Body of pancreas (tissue), 4 donors: ENCODE results near the gene IL4.

Experiments
- CTCF ChIP-seq, 7 experiments: fragments of 450-650 bp in 4 of 7; fragments of 200-600 bp in 3 of 7; sonication (generic) in 3 of 7; IDR thresholded peaks; one replicate each; pipeline ENCODE4 v1.5.1; 2016 to 2019; ENCODE audit warnings: antibody characterized with exemption in 7 of 7
- POLR2A ChIP-seq, 3 donors: fragments of 450-650 bp; IDR thresholded peaks; one replicate each; pipeline ENCODE4 v1.6.1; 2016; ENCODE audit warnings: antibody characterized with exemption in 3 of 3, mild to moderate bottlenecking in 2 of 3

GRCh38 chr5:132662004-132662401, 11.8 kb upstream of the IL4 start:
- TF ChIP-seq CTCF (IDR thresholded peaks at IDR 0.05), result no peak
- TF ChIP-seq POLR2A (IDR thresholded peaks at IDR 0.05), result no peak
